Measurements from ENCODE around the gene PRDM12.

PRDM12 gene

GRCh38 chr9:130687615-130688014 is 23.2 kb downstream of the PRDM12 start:
- no peak for DNase-seq (ENCODE audit: low read depth in 4 of 4, low spot score in 1 of 4)

- no peak for DNase-seq (ENCODE audit: low read depth in 4 of 4, low spot score in 1 of 4)
Observed at GRCh38 chr9:130688072-130688471, 23.7 kb downstream of the PRDM12 start.

GRCh38 chr9:130689572-130689936 is 25.2 kb downstream of the PRDM12 start:
- DNase-seq (ENCODE audit: low read depth in 4 of 4, low spot score in 1 of 4) = no peak

GRCh38 chr9:130689937-130690700 is 25.7 kb downstream of the PRDM12 start:
- DNase-seq (ENCODE audit: low read depth in 4 of 4, low spot score in 1 of 4) = no peak

GRCh38 chr9:130692321-130692720 is 27.9 kb downstream of the PRDM12 start:
- no peak for DNase-seq (ENCODE audit: low read depth in 4 of 4, low spot score in 1 of 4)

GRCh38 chr9:130693101-130693425 is 28.7 kb downstream of the PRDM12 start:
- no peak for DNase-seq (ENCODE audit: low read depth in 4 of 4, low spot score in 1 of 4)

GRCh38 chr9:130693426-130694191 is 29.2 kb downstream of the PRDM12 start, which contains the start of gene EXOSC2:
TSS of gene EXOSC2 (plus strand) at chr9:130693780. CDS start at chr9:130693792, 12 bp downstream.
- peak; percentile 89 to 98 (median 95) for DNase-seq (ENCODE audit: low read depth in 4 of 4, low spot score in 1 of 4)

- no peak for DNase-seq (ENCODE audit: low read depth in 4 of 4, low spot score in 1 of 4)
Observed at GRCh38 chr9:130694205-130694604, 29.8 kb downstream of the PRDM12 start.

- no peak for DNase-seq (ENCODE audit: low read depth in 4 of 4, low spot score in 1 of 4)
Observed at GRCh38 chr9:130696139-130696650, 31.8 kb downstream of the PRDM12 start.

GRCh38 chr9:130696996-130697395 is 32.6 kb downstream of the PRDM12 start:
- no peak for DNase-seq (ENCODE audit: low read depth in 4 of 4, low spot score in 1 of 4)

- DNase-seq (ENCODE audit: low read depth in 4 of 4, low spot score in 1 of 4) = no peak
Observed at GRCh38 chr9:130698514-130698913, 34.1 kb downstream of the PRDM12 start.

- DNase-seq (ENCODE audit: low read depth in 4 of 4, low spot score in 1 of 4) = no peak
Observed at GRCh38 chr9:130699047-130699446, 34.7 kb downstream of the PRDM12 start.

- DNase-seq (ENCODE audit: low read depth in 4 of 4, low spot score in 1 of 4) = peak; percentile 52 to 65 (median 59)
Observed at GRCh38 chr9:130701059-130702022, 36.9 kb downstream of the PRDM12 start.

- DNase-seq (ENCODE audit: low read depth in 4 of 4, low spot score in 1 of 4) = no peak
Observed at GRCh38 chr9:130703501-130703900, 39.1 kb downstream of the PRDM12 start.

GRCh38 chr9:130707225-130707976 is 43.0 kb downstream of the PRDM12 start:
- peak; percentile 52 to 64 (median 56) for DNase-seq (ENCODE audit: low read depth in 4 of 4, low spot score in 1 of 4)

- DNase-seq (ENCODE audit: low read depth in 4 of 4, low spot score in 1 of 4) = no peak
Observed at GRCh38 chr9:130710822-130711352, 46.5 kb downstream of the PRDM12 start.

GRCh38 chr9:130711469-130711868 is 47.1 kb downstream of the PRDM12 start:
- DNase-seq (ENCODE audit: low read depth in 4 of 4, low spot score in 1 of 4) = no peak

GRCh38 chr9:130712564-130713285 is 48.3 kb downstream of the PRDM12 start:
- DNase-seq (ENCODE audit: low read depth in 4 of 4, low spot score in 1 of 4) = peak; percentile 79 to 94 (median 86)

GRCh38 chr9:130713286-130713960 is 49.0 kb downstream of the PRDM12 start:
- no peak for DNase-seq (ENCODE audit: low read depth in 4 of 4, low spot score in 1 of 4)

Data from stimulated activated CD4-positive, alpha-beta T cell treated with anti-CD3 and anti-CD28 coated beads, Interleukin-1b, Interleukin-23, amount 100 ng/mL, for 24 hours (primary cell).